ENCODE data around the gene KRT2.

The KRT2 gene

DNA sequence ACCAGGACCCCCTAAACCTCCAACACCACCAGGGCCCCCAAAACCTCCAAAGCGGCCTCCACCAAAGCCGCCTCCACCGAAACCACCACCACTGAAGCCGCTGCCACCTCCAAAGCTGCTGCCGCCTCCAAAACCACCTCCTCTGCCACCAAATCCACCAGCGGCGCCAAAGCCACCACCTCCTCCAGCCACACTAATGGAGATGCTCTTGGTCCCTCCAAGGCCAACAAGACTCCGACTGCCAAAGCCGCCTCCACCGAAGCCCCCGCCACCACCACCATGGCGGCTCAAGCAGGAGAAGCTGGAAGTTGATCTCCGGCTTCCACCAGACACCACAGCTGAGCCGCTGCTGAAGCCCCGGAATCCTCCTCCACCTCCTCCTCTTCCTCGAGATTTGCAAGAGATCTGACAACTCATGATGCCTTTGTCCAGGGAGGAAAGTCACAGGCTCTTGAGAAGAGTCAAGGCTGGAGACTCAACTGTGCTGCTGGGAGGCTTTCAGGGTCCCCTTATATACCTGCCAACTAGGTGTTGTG, at the start of gene KRT2:
TSS of gene KRT2 (minus strand) at position 486 of the 536 bp plus-strand sequence. CDS start at position 417, 69 bp downstream.
- no peak for DNase-seq

DNA sequence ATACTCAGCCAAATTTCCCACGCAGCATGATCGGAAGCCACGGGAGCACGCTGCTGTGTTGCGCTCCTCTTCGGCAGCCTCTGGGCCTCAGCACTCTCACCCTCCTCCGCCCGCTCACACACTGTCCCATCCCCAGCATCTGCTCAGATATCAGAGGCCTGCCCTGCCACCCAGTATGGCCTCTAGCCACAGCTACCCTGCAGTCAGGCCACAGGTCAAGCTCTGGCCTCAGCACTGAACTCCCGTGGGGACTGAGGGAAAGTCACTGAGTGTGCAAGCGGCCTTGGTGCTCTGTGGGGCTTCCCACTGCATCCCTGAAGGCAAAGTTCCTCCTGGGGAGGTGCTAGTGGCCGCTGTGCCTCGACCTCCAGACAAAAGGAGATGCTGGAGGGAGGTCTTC, 49.3 kb upstream of the KRT2 start:
- DNase-seq, result no peak

DNA sequence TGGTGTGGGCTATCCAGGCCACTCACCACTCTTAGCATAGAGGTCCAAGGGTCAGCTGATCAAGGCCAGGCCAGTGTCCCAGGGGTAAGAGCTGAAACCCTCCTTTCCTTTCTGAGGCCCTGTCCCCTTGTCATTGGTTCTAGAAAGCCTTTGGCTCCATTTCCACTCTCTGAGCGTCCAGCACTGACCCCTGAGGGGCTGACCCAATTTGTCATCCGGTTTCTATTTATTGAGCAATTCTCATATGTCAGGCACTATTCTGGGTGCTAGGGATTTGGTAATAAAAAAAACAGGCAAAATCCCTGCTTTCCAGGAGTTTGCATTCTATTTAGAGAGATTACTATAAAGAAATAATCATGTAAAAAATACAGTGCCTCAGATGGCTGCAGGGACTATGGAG, 47.9 kb upstream of the KRT2 start:
- DNase-seq, result no peak

DNA sequence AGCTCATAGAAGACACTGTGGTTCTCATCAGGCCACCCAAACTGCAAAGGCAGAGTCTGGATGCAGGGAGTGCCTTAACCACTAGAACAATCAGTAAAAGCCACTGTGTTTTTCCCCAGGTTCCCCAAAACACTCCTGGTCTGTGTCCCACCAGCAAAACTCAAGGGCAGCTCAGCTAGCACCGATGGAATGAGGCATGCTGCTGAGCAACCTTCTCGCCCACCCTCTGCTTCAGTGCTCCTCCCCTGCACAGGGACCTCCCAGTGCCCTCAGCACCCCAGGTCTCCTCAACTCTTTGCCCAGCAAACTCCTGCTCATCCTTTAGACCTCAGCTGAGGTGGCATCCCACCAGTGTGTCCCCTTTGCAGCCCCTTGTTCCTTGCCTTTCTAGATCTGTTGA, 47.4 kb upstream of the KRT2 start:
- DNase-seq, result no peak

DNA sequence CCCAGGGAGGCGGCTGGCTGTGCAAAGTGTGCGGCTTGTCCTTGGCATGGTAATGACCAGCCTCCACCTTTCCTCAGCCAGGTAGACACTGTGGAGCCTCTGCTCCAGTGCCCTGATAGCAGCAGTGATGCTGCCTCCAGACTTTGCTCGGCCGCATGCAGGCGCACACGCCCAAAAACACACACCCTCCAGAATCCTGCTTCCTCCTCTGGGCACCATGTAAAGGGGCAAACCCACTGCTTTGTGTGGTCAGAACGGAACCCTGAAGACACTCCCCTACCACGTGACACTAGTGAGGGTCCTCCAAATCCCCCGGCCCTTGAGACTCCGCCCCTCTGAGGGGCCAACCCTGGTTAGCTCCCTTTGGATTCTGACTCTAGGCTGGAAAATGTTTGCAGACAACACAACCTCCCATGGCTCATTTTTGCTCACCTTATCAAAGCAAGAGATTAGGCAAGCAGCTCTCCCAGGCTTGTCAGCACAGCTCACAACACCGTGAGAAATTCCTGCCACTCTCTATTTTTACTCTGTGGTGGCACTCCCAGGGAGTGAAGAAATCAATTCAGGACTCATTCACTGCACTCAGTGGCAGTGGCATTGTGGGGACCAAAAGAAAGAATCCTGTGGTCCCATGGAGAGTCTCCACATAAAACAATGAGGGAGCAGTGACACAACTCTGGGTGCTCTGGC, 46.8 kb upstream of the KRT2 start:
- DNase-seq, result no peak

DNA sequence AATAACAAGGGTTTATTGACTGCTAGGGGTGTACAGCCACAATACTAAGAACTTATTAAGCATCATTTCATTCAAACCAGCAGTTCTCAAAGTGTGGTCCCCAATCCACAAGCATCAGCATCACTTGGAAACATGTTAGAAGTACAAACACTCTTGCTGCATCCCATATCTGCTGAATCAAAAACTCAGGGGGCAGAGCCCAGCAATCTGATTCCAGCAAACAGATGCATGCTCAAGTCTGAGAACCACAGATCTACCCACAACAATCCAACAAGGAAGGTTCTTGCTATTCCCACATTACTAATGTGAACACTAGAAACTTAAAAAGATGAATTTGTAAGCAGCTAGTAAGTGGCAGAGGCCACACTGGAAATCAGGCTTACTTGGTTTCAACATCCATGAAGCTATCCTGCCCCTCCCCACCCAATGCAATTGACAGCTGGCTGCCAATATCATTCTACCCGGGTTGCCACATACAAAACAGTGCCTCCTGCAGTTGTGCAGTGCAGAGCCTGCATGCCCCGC, 45.1 kb upstream of the KRT2 start:
- no peak for DNase-seq

DNA sequence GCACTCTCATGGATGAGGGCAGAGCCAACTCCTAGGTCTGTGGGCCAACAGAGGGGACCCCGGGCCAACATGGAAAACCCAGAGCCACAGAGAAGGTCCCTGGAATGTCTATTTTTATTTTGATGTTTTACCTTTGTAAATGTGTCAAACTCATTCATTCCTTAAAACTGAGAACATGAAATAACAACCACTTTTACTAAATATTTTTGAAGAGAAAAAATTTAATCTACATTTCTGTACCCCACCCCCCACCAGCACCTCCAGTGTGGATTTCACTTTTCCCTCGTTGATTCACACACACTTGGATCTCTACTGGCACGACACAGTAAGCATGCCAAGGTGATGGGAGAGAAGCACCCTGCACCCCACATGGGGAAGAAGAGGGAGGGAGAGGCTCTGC, 44.6 kb upstream of the KRT2 start:
- DNase-seq, result no peak

DNA sequence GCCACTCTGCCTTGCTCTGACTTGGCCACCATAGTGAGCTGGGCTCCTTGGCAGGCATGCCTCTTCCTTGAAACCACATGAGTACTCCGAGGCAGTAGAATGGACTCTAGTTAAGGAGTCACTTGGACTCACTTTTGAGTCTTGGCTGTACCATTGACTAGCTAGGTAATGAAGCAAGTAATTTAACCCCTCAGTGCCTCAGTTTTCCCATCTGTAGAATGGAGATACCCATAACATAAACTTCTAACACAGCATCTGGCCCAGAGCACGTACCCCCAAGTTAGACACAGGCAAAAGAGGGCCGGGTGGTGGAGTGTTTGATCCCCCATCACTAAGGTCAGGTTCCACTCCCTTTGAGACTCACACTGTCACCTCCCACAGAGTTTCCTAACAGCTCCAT, 43.0 kb upstream of the KRT2 start:
- DNase-seq, result no peak

DNA sequence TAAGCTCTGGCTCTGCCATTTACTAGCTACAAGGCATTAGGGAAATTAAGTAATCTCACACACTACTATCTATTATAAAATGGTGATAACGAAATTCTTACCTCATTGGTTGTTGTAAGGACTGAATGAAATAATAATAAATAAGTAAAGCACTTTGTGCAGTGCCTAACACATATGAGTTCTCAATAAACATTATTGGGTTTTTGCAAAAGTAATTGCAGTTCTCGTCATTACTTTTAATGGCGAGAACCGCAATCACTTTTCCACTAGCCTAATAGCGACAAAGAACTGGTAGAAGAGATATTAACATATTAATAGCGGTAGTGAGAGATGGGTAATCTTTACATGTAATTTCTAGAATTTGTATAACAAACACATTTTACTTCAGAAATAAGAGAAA, 42.1 kb upstream of the KRT2 start:
- DNase-seq, result no peak

DNA sequence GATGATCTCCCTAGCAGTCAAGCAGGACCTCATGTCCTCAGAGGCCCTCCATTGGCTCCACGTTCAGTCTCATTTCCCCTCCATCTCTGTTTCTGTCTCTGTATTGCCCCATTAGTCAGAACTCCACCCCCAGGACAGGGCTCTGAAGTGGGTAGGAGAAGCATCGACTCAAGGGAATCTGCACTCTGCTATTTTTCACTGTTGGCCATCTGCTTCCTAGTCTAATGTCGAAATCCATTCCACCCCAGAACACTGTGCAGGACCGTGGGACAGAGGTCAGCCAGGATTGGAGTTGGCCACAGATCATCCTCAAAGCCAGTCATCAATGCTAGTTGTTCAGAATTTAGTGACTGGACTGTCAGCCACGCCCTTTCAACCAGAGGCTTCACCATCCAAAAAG, 41.2 kb upstream of the KRT2 start:
- DNase-seq, result no peak

DNA sequence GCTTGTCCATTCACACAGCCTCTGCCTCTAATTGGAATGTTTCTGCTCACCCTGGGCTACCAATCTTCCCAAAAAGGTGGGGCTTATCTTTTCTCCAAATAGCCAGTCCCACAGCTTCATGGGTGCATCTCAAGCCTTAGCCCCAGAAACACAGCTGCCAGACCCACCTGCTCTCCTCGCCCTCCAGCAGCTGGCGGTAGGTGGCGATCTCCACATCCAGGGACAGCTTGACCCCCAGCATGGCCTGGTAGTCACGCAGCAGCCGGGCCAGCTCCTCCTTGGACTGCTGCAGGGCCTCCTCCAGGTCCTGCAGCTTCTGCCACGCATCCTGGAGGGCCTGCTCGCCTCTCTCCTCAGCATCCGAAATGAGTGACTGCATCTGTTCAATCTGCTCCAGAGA, 40.2 kb upstream of the KRT2 start:
- no peak for DNase-seq

DNA sequence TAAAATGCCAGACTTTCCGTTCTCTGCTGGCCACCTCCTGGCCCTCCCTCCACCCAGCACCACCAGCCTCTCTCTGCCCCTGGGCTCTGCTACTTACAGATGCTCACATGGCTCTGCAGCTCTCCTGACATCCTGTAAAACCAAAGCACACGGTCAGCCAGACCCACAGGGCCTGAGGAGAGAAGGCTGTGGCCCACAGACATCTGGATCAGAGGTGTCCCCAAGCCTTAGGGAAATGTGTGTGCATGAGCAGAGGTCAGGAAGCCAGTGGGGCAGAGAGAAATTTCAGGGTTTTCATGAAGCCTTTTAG, 39.8 kb upstream of the KRT2 start:
- DNase-seq, result no peak

DNA sequence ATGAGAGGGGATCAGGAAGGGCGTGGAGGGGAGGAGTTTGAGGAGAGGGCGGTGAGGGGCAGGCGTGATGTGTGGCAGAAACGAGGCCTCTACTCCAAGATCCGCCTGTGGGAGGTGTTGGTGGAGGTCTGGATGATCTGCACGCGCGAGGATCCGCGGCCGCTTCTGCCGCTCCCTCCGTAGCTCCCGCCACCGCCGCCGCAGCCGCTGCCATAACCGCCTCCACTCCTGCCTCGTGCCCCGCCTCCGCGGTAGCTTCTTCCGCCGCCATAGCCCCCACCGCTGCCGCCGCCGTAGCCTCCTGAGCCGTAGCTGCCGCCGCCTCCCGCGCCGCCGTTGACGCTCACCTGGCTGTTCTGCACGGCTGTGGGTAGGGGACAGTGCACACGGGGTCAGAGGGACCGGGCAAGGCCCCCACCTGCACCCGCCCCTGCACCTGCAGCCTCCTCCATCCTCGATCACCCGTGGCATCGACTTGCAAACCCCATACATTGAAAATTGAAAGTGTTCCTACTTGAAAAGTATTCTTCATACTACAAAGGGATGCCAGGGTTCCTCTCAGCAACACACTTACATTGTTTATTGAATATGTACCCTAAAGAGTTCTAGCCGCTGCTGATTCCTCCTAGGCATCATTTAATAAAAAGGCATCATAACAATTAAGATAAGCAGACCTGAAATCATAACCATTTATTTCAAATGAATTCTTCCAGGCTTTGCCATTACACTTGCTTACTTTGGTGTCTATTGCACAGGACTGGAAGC, 39.2 kb upstream of the KRT2 start:
- peak; percentile 38 for DNase-seq

DNA sequence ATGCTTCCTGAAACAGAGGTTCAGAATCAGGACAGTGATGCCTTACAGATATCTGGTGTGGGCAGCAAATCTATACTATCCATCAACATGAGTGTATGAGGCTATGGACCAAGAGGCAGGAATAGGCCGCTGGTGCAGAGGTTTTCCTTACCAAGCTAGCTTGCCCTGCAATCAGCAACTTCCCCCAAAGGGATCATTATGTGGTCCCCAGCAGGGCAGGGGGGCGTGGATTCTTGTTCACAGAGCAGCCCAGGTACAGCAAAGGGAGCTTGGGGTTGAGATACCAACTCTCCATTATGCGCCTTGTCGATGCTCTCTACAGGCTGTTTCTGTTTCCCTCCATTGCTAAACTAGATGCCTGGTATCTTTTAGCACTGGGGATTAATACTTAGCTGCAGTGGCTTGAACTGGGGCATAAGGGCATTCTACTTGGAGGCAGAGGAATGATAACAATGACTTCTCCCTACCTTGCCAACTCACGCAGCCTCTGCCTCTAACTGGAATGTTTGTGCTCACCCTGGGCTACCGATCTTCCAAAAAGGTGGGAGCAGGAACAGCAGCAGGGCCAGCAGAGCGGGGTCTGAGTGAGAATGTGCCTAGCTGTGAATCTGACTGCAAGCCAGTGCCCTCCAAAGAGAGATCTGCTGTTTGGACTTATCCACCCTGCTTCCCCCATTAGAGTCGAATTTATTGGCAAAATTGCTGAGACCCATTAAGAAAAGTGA, 38.5 kb upstream of the KRT2 start:
- no peak for DNase-seq

DNA sequence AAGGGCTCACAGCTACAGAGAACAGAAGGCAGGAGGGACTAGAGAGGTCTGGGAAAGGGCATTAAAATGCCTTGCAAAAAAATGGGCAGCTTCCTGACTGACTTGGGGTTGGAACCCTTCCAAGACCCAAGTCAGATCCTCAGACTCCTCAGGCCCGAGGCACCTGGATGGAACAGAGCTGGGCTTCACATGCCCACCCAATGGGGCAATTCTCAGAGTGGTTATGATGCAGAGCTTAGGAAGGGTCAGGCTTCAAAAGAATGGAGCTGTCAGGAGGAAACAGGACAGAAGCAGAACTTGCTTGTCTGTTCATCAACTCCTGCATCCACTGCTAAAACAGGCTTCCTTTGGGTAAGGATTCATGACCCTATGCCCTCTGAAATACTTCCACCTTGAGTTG, 37.9 kb upstream of the KRT2 start:
- no peak for DNase-seq

DNA sequence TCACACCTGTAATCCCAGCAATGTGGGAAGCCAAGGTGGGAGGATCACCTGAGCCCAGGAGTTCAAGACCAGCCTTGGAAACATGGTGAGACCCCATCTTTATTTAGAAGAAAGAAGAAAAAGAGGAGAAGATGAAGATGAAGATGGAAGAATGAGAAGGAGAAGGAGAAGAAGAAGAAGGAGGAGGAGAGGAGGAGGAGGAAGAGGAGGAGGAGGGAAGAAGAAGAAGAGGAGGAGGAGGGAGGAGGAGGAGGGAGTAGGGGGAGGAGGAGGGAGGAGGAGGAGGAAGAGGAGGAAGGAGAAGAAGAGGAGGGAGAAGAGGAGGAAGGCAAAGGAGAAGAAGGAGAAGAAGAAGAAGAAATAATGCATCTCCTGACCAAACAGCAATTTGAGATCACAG, 37.2 kb upstream of the KRT2 start:
- DNase-seq, result no peak

DNA sequence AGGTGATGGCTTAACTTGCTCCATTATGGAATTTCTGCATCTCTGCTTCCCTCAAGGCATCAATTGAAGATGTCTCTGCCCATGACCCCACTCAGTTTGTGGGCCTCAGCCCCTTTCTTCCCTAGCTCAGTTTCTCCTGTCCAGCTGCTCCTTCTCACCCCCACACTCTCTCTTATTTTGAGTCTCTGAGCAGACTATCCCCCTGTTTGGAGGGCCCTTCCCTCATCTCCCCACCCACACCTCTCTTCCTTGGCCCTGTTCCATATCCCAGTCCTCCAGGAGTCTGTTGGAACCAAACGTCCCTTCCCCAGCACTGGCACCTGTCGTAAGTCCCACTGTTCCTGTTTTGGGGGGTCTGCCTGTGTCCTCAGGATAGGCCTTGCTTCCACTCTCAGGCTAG, 36.5 kb upstream of the KRT2 start:
- DNase-seq, result no peak

DNA sequence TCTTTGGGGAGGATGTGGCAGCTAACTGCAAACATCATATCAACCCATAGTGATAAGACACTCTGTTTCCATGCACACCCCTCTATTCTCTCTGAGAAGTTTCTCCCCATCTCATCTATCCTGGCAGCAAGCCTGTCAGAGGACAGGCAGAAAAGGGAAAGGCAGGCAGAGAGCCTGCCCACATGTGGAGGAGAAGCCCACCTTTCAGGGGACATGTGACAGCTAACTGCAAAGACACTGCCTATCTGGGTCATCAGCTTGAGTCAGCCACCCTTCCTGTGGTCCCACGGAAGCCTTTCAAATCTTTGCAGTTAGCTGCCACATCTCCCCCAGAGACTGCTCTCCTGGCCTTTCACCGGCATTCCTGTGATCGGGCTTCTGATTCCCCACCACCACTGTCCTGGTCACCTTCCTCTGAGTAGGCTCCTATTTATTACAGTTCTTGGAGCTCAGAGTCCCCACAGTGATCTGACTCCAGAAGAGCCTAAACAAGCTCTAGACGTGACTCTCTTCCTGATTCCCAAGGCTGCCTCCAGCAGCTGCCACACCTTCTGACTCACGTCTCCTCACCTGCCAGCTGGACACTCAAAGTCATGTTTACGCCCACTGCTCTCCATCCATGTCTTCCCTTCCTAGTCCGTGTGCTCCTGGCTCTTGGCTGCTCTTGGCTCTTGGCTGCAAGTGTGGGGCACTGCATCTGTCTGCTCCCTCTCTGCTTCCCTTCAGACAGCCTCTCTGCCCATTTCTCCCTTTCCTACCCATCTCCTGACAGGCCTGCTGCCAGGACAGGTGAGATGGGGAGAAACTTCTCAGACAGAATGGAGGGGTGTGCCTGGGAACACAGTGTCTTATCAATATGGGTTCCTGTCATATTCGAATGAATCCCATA, 35.7 kb upstream of the KRT2 start:
- no peak for DNase-seq

DNA sequence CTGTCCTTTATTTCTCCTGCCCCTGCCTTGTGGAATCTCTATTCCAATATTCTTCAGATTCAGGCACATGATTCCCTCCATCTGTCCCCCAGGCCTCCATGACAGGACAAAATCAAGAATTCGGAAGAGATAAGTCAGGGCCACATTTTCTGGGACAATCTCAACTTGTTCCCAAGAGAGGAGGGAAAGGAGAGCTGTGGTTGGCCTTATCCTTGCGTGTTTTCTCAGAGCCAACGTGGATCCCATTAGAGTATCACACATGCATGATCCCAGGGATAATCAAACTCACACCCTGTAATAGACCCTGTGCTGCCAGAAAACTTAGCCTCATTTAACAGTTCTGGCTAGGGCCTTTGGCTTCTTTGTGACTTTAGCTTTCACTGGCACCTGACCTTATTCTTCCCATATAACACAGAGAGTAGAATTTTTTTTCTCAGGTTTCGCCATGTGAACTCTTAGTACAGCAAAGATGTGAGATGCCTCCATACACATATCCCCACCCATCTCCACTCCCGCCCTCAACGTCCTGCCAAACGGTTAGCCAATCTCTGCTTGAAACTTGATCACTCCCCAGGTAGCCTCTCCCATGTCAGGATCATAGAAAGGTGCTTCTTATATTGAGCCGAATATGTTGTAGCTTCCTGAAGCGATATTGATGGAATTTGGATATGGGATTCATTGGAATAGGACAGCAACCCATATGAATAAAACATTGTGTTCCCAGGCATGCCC, 34.9 kb upstream of the KRT2 start:
- DNase-seq, result no peak

DNA sequence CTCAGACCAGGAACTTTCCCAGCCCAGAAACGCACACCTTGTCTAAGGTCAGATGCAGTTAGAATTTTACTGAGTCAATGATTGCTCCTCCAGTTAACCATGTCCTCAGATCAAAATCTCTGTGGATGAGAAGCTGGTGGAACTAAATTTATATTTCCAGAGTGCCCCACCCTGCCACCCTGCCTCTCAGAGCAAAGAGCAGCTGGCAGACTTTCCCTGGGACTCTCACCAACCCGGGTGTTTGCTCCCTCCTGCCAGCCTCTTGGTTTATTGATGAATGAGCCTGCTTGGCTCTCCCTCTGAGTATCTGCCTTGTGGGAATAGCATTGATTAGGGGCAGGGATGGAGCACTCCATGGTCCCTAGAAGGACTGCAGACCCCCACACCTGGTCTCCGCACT, 34.1 kb upstream of the KRT2 start:
- no peak for DNase-seq

DNA sequence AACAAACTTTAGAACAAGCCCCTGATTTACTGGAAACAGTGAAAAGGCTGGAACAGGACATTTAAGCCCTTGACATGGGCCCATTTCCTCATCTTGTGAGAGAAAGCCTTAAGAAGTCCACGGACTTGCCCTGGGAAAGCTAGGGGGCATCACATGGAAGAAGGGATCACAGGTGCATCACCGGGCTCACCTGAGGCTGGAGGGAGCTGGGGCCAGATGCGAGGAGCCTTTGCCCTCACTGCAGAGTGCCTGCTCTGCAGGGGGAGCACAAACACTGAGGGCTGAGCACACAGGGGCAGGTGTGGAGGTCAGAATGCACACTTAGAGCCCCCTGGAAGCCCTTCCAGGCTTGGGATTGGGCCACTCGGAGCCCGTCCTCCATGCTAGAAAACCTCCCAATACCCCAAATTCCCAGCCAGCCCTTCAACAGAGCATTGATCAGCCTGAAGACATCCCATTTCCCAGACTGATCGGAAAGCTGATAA, 33.4 kb upstream of the KRT2 start:
- no peak for DNase-seq

DNA sequence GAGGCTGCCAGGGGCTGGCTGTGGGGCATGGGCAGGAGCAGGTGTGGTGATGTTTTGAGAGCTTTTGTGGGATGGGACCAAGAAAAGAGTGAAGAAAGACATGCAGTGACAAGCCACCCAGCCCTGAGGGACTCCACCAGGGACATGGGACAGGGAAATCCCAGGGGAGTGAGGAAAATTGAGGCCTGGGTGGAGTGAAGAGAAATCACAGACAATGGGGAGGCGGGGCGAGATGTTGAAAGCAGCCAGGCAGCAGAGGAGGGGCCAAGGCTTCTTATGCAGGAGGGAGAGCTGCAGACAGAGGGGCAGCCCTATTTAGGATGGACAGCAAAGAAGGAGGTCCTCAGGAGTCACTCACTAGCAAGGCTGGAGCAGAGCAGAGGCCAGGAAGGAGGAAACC, 32.4 kb upstream of the KRT2 start:
- DNase-seq, result no peak

All from CD4-positive, alpha-beta T cell treated with Interleukin-15 for 1 hour (primary cell).